ENCODE measurements around the gene FIBP.

Gene FIBP

DNA sequence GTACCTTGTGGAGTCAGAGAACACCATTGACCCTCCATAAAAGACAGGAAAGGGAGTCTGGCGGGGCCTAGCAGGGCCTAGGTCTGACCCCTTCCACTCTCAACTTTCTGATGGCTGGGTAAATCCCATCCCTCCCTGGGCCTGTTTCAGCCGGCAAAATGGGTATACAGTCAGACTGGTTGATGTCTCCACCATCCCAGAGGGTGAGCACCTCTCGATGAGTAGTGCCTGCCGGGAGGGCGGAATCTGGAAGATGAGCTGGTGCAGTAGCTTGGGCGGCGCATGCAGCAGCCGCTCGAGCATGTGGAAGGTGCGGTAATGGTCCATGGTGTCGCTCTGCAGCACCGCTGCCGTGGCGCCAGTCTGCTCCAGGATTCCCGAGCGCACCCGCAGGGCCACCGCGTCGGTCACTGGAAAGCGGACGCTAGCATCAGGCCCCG is 528 bp downstream of the FIBP start:
- DNase-seq: no peak

DNA sequence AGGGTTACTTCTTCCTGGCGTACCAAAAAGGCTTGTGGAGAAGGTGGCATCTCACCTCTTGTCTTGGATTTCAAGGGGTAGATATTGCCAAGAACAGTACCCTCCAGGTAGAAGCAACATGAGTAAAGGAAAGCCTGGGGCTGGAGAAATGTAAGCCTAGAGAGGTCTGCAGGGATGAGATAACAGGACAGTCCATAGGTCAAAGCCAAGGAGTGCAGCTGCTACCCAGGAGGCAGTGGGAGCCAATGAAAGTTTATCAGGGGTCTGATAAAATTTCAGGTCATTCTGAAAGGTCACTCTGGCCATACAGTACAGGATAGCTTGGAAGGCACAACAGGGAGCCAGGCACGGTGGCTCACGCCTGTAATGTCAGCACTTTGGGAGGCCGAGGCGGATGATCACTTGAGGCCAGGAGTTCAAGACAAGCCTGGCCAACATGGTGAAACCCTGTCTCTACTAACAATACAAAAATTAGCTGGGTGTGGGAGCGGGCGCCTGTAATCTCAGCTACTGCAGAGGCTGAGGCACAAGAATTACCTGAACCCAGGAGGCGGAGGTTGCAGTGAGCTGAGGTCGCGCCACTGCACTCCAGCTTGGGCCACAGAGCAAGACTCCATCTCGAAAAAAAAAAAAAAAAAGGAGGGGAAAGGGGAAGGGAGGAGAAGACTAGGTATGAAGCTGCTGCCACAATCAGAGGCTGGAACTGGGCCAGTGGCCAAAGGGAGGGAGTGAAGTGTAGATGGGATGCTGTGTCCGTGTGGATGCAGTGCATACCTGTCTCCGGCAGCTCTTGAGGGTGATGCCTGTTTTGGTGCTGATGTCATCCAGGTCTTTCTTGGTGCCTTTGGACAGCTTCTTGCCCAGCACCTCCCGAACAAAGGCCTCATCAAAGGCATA is 1.2 kb downstream of the FIBP start:
- no peak for DNase-seq

DNA sequence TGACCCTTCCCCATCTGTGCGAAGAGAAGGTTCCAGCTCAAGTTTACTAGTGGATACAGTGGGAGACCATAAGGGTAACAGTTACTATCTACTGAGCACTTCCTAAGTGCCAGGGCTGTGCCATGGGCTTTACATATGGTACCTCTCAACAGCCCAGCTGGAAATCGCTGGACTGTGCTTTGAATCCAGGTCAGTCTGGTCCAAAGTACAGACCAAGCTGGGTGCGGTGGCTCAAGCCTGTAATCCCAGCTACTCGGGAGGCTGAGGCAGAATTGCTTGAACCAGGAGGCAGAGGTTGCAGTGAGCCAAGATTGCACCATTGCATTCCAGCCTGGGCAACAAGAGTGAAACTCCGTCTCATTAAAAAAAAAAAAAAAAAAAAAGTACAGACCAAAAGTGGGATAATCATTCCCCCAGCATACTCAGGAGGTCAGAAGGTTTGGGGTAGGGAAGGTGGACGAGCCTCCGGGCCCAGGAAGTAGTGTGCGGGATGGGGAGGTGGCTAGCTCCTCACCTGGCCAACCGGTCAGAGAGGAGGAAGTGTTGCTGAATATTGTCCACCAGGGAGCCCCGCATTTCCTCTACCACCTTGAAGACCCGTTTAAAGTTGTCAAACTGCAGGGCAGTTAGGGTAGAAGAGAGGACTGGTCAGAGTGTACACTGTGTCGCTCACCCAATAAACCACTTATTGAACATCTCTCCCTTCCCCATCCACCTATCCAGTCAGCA is 2.3 kb downstream of the FIBP start:
- no peak for DNase-seq

DNA sequence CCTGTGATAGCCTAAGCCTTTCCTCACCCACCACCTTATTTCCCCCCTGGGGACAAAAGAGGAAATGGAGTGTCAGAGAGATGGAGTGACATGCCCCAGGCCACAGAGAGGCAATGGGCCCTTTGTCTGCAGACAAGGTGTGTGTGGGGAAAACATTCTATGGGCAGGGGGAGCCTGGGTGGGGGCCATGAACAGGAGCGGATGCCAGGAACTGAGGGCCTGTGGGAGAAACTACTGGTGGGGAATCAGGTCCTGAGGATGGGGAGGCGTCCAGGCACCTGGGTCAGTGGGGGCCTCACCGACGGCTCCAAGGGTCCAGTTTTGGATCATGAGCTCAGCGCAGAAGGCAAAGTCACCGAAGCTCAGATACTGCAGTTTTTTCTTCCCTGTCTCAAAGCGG is 3.0 kb downstream of the FIBP start:
- no peak for DNase-seq

DNA sequence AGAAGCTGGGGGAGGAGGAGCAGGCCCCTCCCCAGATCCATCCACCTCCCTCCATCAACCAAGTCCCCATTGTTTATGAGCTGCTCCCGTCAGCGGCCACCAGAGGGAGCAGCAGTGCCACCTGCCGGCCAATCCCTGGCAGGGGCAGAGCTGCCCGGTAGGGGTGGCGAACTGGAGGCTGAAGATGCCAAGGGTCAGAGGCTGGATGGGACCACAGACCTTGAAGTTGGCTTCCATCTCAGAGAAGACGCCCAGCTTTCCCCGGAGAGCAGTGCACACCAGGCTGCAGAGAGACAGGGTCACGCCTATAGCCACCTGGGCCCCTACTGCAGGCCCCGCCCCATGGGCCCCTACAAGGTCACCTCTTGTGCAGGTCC is 3.6 kb downstream of the FIBP start:
- DNase-seq: peak; percentile 71

DNA sequence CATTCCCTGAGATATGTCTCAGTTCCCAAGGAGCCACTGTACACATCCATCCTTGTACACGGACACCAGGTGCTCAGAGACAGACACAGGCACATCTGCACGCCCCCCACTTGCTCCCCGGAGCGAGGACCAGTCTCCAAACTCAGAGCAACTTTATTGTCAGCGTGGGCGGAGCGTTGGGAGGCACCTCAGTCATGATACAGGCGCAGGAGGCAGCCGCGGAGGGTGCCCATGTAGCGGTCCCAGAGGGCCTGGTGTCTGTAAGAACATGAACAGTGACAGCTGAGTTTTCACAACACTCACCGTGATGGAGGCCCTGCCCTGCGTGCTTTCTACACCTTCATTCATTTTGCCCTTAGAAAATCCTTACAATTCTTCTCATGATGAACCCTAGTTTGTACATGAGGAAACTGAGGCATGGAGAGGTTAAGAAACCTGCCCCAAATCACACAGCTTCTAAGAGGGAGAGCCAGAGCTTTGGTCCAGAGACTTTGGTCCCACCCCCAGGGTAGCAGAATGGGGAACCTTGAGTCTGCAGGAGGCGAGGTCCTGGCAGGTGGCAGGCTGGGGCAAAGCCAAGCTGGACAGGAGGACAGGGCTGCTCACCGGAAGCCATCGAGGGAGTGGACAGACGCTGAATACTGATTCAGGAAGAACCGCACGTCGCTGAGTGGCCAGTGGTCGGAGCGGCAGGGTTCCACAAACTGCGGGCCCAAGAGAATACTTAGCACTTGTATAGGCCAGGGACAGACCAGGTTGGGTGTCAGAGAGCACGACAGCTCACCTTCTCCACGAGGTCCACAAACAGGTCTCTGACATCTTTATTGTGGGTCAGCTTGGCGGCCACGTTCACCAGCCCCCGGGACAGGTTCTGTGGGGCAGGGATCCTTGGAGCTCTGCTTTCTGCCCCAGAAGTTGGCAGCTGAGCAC is 4.2 kb downstream of the FIBP start:
- DNase-seq: no peak

DNA sequence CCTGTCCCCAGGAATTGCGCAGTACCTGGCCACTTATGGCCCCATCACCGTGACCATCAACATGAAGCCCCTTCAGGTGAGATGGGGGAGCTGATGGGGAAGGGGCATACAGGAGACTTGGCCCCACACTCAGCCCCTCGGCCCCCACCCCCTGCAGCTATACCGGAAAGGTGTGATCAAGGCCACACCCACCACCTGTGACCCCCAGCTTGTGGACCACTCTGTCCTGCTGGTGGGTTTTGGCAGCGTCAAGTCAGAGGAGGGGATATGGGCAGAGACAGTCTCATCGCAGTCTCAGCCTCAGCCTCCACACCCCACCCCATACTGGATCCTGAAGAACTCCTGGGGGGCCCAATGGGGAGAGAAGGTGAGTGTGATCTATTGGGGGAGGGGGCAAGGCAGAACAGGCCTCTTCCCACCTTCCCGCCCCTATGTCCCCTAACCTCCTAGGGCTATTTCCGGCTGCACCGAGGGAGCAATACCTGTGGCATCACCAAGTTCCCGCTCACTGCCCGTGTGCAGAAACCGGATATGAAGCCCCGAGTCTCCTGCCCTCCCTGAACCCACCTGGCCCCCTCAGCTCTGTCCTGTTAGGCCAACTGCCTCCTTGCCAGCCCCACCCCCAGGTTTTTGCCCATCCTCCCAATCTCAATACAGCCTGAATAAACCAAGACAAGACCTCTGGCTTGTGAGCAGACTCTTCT is 5.1 kb downstream of the FIBP start:
- DNase-seq: no peak

DNA sequence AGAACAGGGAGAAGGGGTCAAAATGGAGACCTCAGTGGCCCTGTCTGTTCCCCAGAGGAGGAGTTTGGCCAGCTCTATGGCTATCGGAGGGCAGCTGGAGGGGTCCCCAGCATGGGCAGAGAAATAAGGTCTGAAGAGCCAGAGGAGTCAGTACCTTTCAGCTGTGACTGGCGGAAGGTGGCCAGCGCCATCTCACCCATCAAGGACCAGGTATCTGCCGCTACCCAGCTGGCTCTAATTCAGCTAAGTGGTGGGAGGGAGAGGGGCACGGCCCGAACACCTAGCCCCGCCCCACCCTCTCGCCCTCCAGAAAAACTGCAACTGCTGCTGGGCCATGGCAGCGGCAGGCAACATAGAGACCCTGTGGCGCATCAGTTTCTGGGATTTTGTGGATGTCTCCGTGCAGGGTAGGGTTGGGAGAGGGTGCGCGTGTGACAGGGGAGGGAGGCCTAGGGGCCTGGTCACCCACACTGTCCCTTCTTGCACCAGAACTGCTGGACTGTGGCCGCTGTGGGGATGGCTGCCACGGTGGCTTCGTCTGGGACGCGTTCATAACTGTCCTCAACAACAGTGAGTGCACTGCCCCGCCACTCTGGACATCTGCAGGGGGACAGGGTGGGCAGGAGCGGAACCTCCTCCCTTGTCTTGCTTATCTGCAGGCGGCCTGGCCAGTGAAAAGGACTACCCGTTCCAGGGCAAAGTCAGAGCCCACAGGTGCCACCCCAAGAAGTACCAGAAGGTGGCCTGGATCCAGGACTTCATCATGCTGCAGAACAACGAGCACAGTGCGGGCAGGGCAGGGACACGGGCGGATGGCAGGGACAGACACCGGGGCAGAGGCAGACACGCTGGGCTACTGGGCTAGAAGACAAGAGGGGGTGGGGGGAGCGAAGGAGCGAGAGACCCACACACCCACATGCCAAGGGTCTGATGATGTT is 5.9 kb downstream of the FIBP start:
- DNase-seq: no peak

DNA sequence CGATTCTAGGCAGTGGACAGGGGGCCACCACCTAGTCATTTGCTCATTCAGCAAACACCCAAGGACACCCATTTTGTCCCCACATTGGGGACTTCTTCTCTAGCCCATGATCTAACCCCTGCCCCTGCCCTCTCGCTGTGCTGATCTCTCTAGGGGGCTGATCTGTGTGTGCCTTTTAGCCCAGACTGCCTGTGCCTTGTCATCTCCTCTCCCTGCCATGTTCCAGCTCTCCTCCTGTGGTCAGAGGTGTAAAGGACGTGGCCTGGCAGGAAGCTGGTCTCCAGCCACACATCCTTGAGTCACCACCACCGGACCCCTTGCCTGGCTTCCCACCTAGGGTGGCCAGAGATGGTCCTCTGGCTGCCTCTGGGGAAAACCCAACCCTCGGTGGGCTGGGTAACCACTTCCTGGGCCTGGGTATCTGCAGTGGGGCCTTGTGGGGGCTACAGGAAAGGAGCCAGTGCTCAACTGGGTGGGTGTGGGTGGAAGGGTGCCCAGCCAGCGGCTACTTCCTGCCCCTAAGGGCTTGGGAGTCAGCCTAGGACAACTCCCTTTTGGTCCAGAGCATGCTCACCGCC is 7.3 kb downstream of the FIBP start:
- DNase-seq: no peak

DNA sequence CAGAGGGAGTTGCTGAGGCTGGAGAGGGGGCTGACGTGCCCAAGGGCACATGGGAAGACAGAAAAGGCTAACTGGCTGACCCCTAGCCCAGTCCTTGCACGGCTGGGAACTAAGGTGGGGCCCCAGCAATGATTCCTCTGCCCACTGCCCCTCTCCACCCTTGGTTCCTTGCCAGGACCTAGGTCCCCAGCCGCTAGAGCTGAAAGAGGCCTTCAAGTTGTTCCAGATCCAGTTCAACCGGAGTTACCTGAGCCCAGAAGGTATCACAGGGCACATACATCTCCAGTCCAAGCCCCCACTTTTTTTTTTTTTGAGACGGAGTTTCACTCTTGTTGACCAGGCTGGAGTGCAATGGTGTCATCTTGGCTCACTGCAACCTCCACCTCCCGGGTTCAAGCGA is 8.2 kb downstream of the FIBP start:
- DNase-seq: no peak

DNA sequence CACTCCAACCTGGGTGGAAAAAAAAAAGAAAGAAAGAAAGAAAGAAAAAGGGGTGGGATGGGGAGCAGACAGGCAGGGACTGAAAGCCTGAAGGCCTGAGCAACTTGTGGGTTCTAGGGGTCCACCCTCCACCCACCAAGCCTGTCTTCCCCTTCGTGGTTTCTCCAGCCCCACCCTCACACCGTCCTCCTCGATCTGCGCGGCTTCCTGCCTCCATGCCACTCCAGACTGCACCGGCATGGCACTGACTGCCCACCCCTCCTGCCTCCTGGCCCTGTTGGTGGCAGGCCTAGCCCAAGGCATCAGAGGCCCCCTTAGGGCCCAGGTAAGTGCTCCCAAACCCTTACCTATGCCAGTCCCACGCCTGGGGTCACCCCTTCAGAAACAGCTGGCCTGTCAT is 8.7 kb downstream of the FIBP start, which contains the start of gene CTSW:
TSS of gene CTSW (plus strand) at position 221 of the 400 bp plus-strand sequence. CDS start at position 239, 18 bp downstream.
- DNase-seq: no peak

DNA sequence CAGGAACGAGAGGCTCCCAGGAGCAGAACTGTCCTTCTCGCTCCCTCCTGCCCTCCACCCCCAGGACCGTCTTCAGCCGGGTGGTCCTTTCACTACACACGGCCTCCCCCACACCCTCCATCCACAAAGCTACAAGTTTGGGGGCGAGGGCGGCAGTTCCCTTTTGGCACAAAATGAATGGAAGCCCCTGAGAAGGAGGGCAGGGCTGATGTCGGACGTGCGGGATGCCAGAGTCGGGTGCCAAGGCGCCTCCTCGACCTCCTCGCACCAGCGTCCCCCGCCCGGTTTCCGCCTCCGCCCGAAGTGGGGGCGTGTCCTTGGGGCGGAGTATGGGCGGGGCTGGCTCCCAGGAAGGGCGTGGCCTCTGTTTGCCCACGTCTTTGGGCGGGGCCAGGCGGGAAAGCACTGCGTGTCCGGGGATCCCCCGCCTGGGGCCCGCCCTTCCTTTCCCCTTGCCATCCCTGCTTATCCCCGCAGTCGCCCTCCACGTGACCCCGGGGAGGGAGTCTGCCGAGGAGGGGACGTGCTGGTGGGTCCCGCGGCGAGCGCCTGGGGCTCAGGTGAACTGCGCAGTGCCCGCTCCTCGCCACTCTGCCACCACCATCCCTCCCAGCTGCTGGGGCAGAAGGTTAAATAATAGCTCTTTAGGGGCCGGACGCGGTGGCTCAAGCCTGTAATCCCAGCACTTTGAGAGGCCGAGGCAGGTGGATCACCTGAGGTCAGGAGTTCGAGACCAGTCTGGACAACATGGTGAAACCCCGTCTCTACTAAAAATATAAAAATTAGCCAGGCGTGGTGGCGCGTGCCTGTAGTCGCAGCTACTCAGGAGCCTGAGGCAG is 14.7 kb downstream of the FIBP start:
- DNase-seq: peak; percentile 96

DNA sequence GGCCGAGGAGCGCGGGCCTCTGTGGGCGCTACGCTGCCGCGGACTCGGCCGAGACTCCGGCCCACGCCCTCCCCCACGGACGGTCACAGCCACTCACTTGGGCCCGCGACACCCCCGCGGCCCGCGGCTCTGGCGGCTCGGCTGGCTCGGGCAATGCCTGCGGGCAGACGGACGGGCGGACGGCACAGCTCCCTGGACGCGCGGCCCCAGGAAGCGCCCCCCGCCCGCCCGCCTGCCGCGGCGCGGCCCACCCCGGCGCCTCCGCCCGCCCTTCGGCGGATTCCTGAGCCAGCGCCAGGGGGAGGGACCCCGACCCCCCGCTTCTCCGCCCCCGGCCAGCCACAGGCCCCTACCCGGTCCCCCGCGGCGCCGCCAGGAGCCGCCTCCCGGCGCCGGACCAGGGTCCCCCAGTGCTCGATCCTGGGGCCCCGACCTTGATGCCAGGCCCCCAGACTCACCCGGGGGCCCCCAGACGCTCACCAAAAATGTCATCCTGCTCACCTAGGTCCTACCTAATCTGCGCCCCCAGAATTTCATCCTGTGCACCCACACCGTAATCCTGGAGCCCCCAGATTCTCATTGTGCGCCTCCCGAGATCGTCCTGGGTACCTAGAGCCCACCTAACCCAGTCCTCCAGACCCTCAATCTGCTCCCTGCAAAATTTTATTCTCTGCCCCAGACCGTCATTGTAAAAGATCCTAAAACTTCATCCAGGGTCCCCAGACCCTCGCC is 15.5 kb downstream of the FIBP start, which contains the start of gene EFEMP2:
TSS of gene EFEMP2 (minus strand) at position 215 of the 732 bp plus-strand sequence. CDS start 446 bp downstream, outside the sequence.
- no peak for DNase-seq

DNA sequence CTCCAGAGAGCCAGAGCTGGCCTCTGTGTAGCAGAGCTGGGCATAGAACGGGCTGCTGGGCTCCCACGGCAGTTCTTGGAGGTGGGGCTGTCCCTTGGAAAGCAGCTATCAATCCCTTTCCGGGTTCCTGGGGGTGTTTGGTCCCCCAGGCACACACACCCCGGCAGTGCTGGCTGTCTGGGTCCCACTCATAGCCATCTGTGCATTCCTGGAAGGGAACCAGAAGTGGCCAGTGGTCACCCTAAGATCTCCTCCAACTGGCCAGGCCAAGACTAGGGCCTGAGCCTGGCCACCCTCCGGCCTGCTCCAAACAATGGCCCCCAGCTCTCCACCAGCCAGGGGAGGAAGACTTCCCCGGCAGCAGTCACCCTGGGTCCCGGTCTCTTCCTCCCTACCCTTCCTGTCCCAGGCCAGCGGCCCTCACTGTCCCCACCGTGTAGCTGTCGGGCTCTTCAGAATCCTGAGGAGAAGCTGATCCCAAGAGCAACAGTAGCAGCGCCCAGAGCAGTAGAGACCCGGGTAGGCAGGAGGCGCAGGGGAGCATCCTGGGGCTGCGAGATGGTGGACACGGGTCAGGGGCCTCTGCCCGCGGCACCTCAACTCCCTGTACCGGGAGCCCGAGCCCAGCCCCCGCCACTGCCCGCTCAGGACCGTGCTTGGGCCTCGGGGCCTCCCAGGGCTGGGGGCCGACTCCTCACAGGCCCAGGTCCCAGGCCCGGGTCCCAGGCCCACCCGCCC is 16.3 kb downstream of the FIBP start:
- DNase-seq: no peak

DNA sequence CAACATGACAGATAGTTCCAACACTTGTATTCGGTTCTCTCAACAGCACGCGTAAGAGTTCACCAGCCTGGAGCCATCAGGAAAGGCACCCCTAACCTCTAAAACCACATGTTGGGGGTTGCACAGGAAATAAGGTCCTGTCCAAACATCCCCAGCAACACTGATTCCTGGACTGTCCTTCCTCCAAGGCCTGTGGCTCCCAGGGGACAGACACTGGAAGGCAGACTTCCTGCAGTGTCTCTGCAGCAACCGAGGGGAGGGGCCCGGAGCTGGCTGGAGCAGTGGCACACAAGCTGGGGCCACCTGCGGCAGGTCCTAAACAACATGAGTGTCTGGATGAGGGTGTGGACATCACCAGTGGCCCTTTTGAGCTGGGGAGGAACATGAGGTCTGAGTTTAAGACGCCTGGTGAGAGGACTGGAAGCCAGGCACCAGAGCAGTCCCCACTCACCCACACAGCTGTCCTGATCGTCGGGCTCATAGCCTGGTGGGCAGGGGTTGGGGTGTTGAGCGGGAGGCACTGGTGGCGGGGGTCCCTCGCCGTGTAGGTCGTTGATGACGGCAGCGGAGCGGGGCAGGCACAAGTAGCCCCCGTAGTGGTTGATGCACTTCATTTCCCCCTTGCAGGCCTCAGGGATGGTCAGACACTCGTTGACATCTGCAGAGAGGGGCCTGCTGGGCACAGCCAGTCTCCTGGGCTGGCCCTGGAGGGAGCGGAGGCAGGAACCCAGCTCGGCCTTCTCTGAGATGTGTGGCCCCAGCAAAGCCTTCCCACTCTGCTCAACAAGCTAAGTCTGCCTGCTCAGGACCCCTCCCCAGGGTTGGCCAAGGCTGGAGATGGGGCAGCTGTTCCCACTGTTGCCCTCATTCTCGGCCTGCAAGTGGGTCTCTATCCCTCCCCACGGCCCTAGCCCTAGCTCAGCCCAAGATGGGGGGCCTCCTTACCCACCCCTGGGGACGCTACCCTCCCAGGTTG is 17.3 kb downstream of the FIBP start:
- DNase-seq: no peak

DNA sequence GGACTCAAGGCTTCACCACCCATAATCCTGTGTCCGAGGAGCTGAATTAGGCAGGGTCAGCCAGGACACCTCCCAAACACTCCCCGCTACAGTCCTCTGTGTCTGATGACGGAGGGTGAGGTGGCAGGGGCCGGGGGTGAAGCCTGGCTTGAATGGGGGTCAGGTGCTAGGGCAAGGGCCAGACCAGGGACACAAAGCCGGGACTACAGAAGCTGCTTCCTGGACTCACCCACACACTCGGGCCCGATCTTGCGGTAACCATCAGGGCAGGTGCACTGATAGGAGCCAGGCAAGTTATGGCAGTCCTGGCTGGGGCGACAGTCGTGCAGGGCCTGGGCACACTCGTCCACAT is 18.0 kb downstream of the FIBP start:
- no peak for DNase-seq
